DOHH2 (cell line): ENCODE results near the gene KIAA1671.

Experiments used
- H3F3A ChIP-seq: fragments of 200-600 bp; sonication (generic), shearing (Covaris generic); 2 replicates; pipeline ENCODE4 v1.6.0; 2016; ENCODE audit warnings: antibody characterized with exemption, mild to moderate bottlenecking; ENCODE audit not compliant: control insufficient read depth, insufficient read depth
- H3K27ac ChIP-seq: fragments of 200-600 bp; sonication (generic); 2 replicates; pipeline ENCODE4 v1.5.1; 2014; ENCODE audit warnings: low read depth, mild to moderate bottlenecking, low read length, moderate library complexity
- H3K27me3 ChIP-seq: fragments of 200-600 bp; sonication (generic); 2 replicates; pipeline ENCODE4 v1.6.1; 2014; ENCODE audit warnings: mild to moderate bottlenecking, low read length, mixed read lengths; ENCODE audit not compliant: control insufficient read depth
- H3K36me3 ChIP-seq: fragments of 200-600 bp; sonication (generic); 2 replicates; pipeline ENCODE4 v1.6.1; 2014; ENCODE audit warnings: mild to moderate bottlenecking, low read length, moderate library complexity, mixed read lengths; ENCODE audit not compliant: control insufficient read depth
- H3K4me1 ChIP-seq: fragments of 200-600 bp; sonication (generic); 2 replicates; pipeline ENCODE4 v1.6.1; 2014; ENCODE audit warnings: mild to moderate bottlenecking, low read length, mixed read lengths; ENCODE audit not compliant: control insufficient read depth
- H3K4me2 ChIP-seq: fragments of 200-600 bp; sonication (generic); 2 replicates; pipeline ENCODE4 v1.6.0; 2014; ENCODE audit warnings: mild to moderate bottlenecking, low read length, moderate library complexity
- H3K4me3 ChIP-seq: fragments of 200-600 bp; sonication (generic); 2 replicates; pipeline ENCODE4 v1.5.1; 2014; ENCODE audit warnings: mild to moderate bottlenecking, low read length, mixed read lengths
- H3K79me2 ChIP-seq: fragments of 200-600 bp; sonication (generic); 2 replicates; pipeline ENCODE4 v1.6.1; 2014; ENCODE audit warnings: mild to moderate bottlenecking, low read length, mixed read lengths; ENCODE audit not compliant: control insufficient read depth
- H3K9me2 ChIP-seq: fragments of 200-600 bp; sonication (generic); replicated peaks from 2 replicates; pipeline ENCODE4 v1.6.1; 2014; ENCODE audit warnings: mild to moderate bottlenecking, low read length, mixed read lengths; ENCODE audit not compliant: control insufficient read depth
- H3K9me3 ChIP-seq: fragments of 200-600 bp; sonication (generic); 2 replicates; pipeline ENCODE4 v1.6.1; 2014; ENCODE audit warnings: antibody characterized with exemption, low read length, mixed read lengths; ENCODE audit not compliant: control insufficient read depth, insufficient read depth
- H4K20me1 ChIP-seq: fragments of 200-600 bp; sonication (generic); 2 replicates; pipeline ENCODE4 v1.6.0; 2014; ENCODE audit warnings: low read depth, mild to moderate bottlenecking, antibody characterized with exemption, low read length, moderate library complexity; ENCODE audit not compliant: control insufficient read depth, insufficient read depth
- EZH2phosphoT487 ChIP-seq: fragments of 200-600 bp; sonication (generic); IDR thresholded peaks from 2 replicates; pipeline ENCODE4 v1.6.1; 2017; ENCODE audit warnings: borderline replicate concordance, mild to moderate bottlenecking, antibody characterized with exemption, low read length, moderate library complexity, mixed read lengths
- TF ChIP-seq, protein P1 (sequence below): fragments of 200-600 bp; sonication (generic); IDR thresholded peaks from one replicate; pipeline ENCODE4 v1.5.1; 2014; ENCODE audit warnings: antibody characterized with exemption, mild to moderate bottlenecking, low read depth, low read length; ENCODE audit not compliant: poor library complexity, severe bottlenecking

The KIAA1671 gene

DNA sequence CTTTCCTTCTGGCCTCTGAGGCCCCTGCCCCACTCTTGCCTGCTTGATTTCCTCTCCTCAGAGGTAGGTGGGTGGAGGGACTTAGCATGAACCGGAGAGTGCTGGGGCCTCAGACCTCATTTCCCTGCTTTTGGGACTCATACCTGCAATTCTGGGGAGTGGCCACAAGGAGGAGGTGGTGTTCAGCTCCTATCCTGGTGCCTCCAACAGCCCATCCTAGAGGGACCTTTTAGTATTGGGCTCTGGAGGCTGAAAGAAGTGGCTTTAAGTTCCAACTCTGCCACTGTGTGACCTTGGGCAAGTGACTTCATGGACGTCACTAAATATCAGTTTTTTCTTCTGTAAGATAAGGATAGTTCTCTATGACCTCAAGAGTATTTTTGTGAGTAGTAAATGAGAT, 98.6 kb downstream of the KIAA1671 start:
- Histone ChIP-seq H3F3A (no peaks in the 10 kb centered on the region), H3K36me3 (no peaks in the 10 kb centered on the region), H3K9me3 (peaks cover 7% of the 10 kb centered on the region), H3K4me3 (no peak overlapping the region), H3K4me1 (no peaks in the 10 kb centered on the region), H4K20me1 (no peaks in the 10 kb centered on the region), H3K79me2 (no peaks in the 10 kb centered on the region), H3K27me3 (no peaks in the 10 kb centered on the region), H3K27ac (no peak overlapping the region), H3K9me2 (no peaks in the 10 kb centered on the region), H3K4me2 (no peak overlapping the region)
- TF ChIP-seq, protein P1, sequence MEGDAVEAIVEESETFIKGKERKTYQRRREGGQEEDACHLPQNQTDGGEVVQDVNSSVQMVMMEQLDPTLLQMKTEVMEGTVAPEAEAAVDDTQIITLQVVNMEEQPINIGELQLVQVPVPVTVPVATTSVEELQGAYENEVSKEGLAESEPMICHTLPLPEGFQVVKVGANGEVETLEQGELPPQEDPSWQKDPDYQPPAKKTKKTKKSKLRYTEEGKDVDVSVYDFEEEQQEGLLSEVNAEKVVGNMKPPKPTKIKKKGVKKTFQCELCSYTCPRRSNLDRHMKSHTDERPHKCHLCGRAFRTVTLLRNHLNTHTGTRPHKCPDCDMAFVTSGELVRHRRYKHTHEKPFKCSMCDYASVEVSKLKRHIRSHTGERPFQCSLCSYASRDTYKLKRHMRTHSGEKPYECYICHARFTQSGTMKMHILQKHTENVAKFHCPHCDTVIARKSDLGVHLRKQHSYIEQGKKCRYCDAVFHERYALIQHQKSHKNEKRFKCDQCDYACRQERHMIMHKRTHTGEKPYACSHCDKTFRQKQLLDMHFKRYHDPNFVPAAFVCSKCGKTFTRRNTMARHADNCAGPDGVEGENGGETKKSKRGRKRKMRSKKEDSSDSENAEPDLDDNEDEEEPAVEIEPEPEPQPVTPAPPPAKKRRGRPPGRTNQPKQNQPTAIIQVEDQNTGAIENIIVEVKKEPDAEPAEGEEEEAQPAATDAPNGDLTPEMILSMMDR: peak; percentile 71
- no peak for TF ChIP-seq EZH2phosphoT487

DNA sequence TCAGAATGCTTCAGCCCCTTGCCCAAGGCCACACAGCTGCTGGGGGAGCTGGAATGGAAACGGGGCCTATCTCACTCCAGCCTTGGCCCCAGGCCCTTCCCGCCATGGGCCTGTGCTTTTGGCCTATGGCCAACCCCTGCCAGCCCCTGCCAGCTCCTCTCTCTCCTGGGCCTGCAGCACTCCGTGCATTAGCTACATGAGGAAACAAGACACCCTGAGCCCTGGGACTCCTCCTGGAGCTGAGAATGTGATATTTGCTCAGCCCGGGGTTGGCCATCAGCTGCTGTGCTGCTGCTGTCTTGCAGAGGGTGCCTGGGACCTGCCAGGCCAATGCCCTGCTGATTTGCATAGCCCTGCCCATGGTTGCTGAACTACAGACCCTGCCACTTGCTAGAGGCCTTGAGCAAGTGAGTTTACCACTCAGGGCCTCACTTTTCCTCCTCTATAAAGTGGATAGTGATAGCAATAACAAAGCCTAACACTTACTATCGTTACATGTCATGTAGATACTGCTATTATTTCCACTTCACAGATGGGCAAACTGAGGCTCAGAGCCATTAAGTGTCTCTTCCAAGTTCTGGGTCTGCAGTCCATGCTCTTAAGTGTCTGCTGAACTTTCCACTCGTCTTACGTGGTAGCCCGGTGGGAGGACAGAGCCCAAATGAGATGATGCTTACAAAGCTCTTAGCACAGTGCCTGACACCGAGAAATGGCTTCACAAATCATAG, 99.6 kb downstream of the KIAA1671 start:
- no peaks in the 10 kb centered on the region for H3K27me3 ChIP-seq
- no peaks in the 10 kb centered on the region for H3K9me2 ChIP-seq
- H3K36me3 ChIP-seq: no peaks in the 10 kb centered on the region
- H3K79me2 ChIP-seq: no peaks in the 10 kb centered on the region
- TF ChIP-seq EZH2phosphoT487: no peak
- TF ChIP-seq, protein P1: no peak
- no peaks in the 10 kb centered on the region for H3F3A ChIP-seq
- peaks cover 7% of the 10 kb centered on the region for H3K9me3 ChIP-seq
- H4K20me1 ChIP-seq: no peaks in the 10 kb centered on the region
- H3K27ac ChIP-seq: no peak overlapping the region
- H3K4me1 ChIP-seq: no peaks in the 10 kb centered on the region
- no peak overlapping the region for H3K4me2 ChIP-seq
- no peak overlapping the region for H3K4me3 ChIP-seq

DNA sequence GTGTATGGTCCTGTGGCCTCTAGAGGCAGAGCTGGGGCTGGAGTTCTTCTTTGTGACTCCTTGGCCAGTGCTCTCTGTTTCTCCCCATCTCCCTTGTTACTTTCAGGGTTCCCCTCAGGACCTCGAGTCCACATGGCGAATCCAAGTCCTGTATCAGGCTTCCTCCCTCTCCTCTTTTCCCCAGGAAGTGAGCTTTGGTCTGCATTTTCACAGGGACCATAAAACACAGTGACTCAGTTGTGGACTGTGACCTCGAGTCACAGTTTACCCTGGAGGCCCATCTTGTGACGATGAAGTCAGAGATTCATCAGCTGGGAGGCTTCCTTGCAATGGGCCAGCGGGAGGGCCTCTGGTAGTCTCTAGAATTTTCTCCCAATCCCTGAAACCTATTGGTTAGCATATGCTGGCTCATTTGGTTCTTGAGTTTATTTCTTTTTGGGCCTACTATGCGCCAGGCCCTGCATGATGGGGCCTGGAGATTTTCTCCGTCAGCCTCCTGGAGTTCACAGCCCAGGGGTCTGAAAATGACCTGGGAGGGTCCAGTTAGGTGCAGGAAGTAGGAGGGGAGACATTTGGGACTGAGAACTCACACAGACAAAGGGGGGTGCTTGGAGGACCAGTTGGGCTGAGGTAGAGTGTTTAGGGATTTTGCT, 100.8 kb downstream of the KIAA1671 start:
- H3K4me2 ChIP-seq: no peak overlapping the region
- H3K4me3 ChIP-seq: no peak overlapping the region
- no peak for TF ChIP-seq EZH2phosphoT487
- TF ChIP-seq, protein P1: no peak
- no peaks in the 10 kb centered on the region for H3K4me1 ChIP-seq
- no peaks in the 10 kb centered on the region for H3F3A ChIP-seq
- H4K20me1 ChIP-seq: no peaks in the 10 kb centered on the region
- no peaks in the 10 kb centered on the region for H3K27me3 ChIP-seq
- no peaks in the 10 kb centered on the region for H3K36me3 ChIP-seq
- peaks cover 7% of the 10 kb centered on the region for H3K9me3 ChIP-seq
- H3K27ac ChIP-seq: no peak overlapping the region
- H3K9me2 ChIP-seq: no peaks in the 10 kb centered on the region
- no peaks in the 10 kb centered on the region for H3K79me2 ChIP-seq
